Eye (tissue), 1 donor: ENCODE measurements around the gene FGA.
"Not testable (repeated sequence)": the region's sequence is repeated elsewhere in the genome, so short reads cannot be mapped to it uniquely, and the experiment has no call there.

Source experiments
- DNase-seq: peaks from one replicate; pipeline ENCODE4 v3.0.0-alpha.2; 2015

The FGA gene

GRCh38 chr4:154606728-154607723, 16.5 kb upstream of the FGA start:
- DNase-seq, result no peak

DNA sequence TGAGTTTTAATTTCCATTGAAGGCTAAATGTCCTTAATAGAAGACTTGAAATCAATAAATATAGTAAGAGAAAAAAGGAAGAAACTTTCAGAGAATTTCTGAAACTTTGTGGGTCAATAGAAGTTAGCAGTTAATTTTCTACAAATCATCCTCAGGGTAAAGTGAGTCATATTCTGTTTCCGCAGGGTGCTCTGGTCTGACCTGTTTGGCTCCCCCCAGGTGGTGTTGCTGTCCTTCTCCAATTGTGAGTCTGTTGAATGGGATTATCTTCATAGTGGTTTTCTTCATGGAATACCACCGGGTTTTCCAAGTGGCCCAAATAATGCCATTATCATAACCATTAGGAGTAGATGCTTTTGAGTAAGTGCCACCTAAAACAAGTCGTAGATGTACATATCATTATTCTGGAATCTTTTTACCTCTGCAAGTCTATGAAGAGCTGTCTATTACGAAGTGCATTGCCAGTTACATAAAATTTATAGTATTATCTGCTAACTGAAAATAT, 14.2 kb upstream of the FGA start:
- no peak for DNase-seq

DNA sequence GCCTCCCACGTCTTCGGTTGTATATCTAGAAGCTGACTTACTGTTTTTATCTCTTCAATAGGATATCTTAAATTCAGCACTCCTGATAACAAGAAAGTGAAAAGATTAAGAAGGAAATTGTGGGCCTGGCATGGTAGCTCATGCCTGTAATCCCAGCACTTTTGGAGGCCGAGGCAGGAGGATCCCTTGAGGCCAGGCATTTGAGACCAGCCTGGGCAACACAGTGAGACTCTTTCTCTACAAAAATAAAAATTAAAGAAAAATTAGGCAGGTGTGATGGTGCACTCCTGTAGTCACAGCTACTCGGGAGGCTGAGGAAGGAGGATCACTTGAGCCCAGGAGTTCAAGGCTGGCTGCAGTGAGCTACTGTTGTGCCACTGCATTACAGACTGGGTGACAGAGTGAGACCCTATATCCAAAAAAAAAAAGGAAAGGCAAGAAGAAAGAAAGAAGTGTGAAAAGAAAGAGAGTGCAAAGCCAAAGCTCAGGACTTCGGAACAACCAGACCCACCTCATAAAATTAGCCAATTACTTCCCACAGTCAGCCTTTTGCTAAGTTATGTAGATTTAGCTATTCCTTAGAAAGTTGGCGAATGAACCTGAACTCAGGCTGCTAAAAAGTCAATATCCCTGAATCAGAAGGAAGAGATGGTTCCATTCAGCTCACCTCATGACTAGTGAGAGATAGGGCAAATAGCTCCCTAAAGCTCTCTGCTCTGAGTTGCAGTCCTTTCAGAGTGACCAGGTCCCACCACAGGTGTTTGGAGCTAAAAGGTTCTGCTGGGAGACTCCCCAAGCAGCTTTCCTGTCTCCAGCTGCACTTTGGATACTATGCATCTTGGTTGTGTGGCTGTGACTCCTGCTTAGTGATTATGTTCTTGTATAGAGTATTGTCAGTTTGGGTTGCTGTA, 12.7 kb upstream of the FGA start:
- DNase-seq, result no peak

DNA sequence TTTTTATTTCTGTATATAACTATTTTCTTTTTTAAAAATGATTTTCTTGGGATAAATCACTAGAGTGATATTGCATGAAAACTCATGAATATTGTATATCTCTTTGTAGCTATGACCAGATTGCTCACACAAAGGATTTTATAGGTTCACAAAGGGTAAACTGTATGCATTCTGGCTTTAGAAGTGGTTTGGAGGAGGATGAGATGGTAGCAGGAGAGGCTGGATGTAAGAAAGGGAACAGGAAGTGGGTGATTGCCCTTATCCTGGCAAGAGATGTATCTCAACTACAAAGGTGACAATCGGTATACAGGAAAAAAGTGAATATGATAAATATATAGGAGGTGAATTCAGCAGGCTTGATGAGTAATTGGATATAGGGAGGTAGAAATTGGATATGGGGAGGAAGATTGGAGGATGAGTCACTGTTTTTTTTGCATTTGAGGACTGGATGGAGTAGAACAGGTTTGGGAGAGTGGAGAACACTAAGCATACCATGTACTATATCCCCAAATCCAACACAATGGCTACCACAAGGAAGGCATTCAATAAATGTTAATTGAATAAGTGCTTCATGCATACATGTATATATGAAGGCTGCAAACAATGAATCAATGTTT, 12.0 kb upstream of the FGA start:
- DNase-seq, result no peak

GRCh38 chr4:154597798-154598774, 7.5 kb upstream of the FGA start:
- DNase-seq, result no peak

DNA sequence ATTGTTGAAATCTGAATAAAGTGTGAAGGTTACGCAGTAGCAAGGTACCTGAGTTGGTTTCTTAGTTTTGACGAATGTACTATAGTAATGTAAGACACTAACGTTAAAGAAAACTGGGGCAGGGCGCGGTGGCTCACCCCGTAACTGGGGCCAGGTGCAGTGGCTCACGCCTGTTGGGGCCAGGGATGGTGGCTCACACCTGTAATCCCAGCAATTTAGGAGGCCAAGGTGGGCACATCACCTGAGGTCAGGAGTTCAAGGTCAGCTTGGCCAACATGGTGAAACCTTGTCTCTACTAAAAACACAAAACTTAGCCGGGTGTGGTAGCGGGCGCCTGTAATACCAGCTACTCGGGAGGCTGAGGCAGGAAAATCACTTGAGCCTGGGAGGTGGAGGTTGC, 6.7 kb upstream of the FGA start:
- DNase-seq, result not testable (repeated sequence)

GRCh38 chr4:154595807-154596206, 5.3 kb upstream of the FGA start:
- peak; percentile 3 for DNase-seq

- not testable (repeated sequence) for DNase-seq
Measured at GRCh38 chr4:154594343-154594742, 3.8 kb upstream of the FGA start.

DNA sequence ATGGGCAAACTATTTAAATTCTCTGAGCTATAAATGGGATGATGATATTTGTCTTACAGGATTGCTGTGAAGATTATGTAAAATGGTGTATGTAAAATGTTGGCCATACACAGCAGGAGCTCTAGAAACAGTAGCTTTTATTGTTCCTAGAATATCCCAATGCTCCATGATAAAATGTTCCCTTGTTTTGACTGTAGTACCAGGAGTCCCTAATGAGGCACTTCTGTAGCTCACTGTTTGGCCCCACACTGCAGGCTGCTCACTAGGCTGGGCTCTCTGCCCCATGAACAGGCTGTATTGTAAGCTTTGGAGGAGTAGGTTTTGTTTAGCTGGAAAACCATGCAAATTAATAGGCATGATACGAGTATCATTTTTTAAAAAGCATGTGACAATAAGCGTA, 3.3 kb upstream of the FGA start:
- no peak for DNase-seq

DNA sequence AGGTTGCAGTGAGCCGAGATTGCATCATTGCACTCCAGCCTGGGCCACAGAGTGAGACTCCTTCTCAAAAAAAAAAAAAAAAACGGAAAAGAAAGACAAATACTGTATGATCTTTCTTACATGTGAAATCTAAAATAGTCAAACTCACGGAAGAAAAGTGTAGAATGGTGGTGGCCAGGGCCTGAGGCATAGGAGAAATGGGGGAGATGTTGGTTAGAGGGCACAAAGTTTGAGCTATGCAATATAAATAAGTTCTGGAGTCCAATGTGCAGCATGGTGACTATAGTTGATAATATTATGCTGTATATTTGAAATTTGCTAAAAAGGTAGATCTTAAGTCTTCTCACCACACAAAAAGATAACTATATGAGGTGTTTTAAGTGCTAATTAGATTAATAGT, 1.3 kb upstream of the FGA start:
- DNase-seq, result no peak

GRCh38 chr4:154589296-154590197, 995 bp downstream of the FGA start:
- DNase-seq, result no peak

DNA sequence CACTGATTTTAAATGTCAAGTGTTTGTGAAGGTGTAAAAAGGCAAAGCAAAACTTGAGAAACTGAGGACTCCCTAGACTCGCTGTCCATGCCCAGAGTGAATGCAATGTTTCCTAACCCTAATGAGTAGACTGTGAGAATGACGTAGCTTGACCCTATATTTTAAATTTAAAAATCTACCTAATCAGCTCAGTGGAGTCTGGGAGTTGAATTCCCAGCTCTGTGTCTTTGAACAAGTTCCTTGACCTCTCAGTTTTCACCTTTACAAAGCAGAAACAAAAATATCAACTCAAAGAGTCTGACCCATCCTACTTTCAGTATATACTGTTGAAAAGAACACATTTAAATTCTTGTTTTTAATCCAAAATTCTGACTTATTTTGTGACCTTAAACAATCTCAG, 2.3 kb downstream of the FGA start:
- no peak for DNase-seq

GRCh38 chr4:154586296-154587033, 4.1 kb downstream of the FGA start:
- no peak for DNase-seq

DNA sequence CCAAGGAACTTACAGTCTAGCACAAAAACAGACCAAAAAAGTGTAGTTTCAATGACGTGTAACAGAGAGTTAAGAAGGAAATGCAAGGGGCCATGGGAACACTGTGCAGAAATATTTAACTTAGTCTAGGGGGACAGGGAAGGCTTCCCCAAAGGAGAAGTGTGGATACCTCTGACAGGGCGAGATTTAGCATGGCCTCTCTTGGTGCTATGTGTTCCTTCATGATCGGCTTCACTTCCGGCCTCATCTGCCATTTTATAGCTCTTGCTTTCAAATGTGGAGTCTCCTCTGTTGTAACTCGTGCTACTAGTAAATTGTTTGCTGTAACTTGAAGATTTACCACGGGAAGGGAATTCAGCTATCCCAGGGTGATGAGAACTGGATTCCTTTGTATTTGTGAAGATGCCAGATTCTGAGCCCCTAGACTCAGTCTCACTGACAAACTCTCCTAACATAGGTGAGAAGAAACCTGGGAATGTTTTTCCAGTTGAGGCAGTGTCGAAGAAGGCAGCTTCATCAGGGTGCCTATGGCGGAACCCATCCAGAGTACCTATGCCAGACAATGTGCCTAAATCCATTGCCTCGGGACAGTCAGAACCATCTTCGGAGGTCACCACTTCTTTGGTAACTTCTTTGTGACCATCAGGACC, 5.0 kb downstream of the FGA start:
- no peak for DNase-seq

DNA sequence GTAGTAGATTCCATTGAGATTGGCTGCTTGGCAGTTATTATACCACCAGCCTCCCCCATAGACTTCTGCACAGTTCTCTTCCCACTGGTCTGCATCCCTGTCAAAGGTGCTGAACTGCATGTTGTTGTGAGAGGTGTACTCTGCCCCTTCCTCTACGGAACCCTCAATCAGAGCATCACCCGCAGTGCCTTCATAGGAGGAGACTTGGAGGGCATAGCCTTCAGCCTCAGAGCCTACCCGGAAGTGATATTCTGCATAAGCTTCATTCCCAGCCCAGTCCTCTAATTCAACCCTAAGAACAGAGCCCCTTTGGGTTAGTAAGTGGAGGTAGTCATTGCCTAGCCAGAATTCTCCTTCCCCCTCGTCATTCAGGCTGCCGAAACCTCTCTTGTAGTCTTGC, 6.3 kb downstream of the FGA start:
- DNase-seq, result no peak

DNA sequence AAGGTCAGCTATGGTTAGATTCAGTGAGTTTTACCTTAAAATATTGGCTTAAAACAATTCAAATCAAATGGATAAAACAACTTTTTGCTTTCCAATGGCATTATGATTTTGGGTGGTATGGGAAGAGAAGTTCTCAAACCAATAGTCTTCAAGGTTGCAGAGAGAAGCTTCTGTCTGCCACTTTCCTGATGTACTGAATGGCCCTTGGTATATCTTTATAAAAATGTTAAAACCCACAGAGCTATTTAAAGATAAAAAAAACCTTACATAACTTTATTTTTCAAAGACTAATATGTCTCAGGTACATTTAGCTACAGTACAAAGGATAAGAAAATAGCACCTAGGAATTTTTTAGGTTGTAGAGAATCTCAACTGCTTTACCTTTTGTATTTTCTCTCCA, 6.9 kb downstream of the FGA start:
- DNase-seq, result no peak

DNA sequence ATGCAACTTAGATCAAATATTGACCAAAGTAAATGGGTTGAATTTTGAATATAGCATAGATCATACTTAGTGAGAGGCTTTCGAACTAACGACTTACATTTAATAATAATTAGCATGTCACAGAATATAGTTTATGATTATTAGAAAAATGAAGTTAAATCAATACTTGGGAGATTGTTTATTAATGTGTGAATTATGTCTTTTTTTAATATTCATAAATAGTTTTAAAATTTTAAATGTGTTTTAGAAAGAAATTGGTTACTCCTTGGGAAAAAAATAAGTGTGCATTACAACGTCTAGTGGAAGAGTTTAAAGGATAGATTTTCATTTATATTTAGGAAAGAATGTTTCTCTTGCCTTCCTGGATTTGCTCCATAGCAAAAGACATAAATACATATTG, 7.3 kb downstream of the FGA start:
- DNase-seq, result no peak

- DNase-seq, result no peak
Measured at GRCh38 chr4:154582723-154583122, 7.8 kb downstream of the FGA start.

- no peak for DNase-seq
Measured at GRCh38 chr4:154579927-154580326, 10.6 kb downstream of the FGA start.
